Measurements from ENCODE around the gene EGLN1. TPM values are rescaled to one million over a fixed set of nuclear protein-coding genes. Genes with fewer than 3 reads are reported as not detected.

EGLN1 gene
- total and polyA plus RNA-seq, 8 donors, result 19.4 to 54.6 (median 40.5) TPM

DNA sequence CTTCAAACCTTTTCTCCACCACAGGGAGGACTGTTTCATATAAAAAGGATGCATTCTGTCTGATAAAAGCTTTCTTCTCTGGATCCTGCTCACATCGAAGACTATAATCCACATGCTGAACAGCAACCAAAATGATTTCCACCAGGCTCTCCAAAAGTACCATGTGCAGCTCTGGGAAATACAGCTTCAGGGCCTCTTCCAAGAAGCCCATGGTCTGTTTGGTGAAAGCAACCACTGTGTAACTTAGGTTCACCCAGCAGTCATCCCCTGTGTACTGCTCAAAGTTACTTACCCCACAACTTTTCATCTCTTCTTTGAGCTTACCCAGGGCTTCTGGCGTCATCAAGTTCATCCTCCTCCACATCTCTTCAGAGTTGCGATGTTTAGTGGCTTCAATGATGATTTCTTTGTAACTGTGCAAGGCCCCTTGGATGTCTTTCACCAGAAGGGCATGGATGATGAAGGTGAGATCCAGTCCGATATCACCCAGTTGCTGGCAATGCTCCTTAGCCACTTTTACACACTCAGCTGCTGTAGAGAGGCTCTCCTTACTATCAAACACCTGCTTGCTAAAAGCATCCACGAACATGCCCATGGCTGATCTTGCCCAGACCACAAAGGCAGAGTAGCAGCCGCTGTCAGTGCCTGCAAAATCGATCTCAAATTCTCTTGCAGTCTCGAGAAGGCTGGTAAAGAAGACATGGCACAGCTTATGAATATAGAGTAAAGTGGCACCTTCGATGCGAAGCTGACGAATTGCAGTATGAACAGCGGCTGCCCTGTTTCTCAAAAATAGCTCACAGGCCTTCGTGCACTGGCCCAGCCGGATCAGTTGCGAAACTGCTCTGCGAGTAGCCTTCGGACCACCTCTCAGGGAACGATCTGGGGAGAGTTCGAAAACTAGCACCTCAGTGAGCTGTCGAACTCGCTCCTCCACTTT lies 86.2 kb downstream of the EGLN1 start:
- no peak for ATAC-seq
- Histone ChIP-seq H3K4me1 (peaks cover 38 to 76% of the 10 kb centered on the region in 2 donors), H3K4me3 (peak overlapping the region; percentile 92), H3K9me3 (no peaks in the 10 kb centered on the region), H3K36me3 (peaks cover 0 to 5% of the 10 kb centered on the region in 2 donors), H3K27ac (no peak overlapping the region), H3K27me3 (no peaks in the 10 kb centered on the region)
- intact Hi-C loops (cut with DNase I), result no loop called here
- TF ChIP-seq, protein P1, sequence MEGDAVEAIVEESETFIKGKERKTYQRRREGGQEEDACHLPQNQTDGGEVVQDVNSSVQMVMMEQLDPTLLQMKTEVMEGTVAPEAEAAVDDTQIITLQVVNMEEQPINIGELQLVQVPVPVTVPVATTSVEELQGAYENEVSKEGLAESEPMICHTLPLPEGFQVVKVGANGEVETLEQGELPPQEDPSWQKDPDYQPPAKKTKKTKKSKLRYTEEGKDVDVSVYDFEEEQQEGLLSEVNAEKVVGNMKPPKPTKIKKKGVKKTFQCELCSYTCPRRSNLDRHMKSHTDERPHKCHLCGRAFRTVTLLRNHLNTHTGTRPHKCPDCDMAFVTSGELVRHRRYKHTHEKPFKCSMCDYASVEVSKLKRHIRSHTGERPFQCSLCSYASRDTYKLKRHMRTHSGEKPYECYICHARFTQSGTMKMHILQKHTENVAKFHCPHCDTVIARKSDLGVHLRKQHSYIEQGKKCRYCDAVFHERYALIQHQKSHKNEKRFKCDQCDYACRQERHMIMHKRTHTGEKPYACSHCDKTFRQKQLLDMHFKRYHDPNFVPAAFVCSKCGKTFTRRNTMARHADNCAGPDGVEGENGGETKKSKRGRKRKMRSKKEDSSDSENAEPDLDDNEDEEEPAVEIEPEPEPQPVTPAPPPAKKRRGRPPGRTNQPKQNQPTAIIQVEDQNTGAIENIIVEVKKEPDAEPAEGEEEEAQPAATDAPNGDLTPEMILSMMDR (IDR thresholded peaks at IDR 0.05), result no peak
- DNase-seq, result no peak

DNA sequence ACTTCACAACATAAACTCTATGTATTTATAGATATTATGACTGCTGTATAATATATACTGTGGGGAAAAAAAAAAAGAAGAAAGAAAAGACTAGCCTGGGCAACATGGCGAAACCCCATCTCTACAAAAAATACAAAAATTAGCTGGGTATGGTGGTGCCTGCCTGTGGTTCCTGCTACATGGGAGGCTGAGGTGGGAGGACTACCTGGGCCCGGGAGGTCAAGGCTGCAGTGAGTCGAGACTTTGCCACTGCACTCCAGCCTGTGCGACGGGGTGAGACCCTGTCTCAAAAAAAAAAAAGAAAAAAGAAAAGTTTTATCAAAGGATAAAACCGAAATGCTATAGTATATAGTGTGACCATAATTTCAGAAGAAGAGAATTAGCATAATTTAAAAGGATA lies 87.1 kb downstream of the EGLN1 start:
- TF ChIP-seq, protein P1 (IDR thresholded peaks at IDR 0.05), result no peak
- intact Hi-C loops (cut with DNase I), result no loop called here
- Histone ChIP-seq H3K27ac (no peak overlapping the region), H3K27me3 (no peaks in the 10 kb centered on the region), H3K9me3 (no peaks in the 10 kb centered on the region), H3K4me3 (peak overlapping the region; percentile 12 to 92), H3K4me1 (peaks cover 38 to 73% of the 10 kb centered on the region in 2 donors), H3K36me3 (peaks cover 0 to 5% of the 10 kb centered on the region in 2 donors)
- DNase-seq, result no peak
- ATAC-seq, result no peak

DNA sequence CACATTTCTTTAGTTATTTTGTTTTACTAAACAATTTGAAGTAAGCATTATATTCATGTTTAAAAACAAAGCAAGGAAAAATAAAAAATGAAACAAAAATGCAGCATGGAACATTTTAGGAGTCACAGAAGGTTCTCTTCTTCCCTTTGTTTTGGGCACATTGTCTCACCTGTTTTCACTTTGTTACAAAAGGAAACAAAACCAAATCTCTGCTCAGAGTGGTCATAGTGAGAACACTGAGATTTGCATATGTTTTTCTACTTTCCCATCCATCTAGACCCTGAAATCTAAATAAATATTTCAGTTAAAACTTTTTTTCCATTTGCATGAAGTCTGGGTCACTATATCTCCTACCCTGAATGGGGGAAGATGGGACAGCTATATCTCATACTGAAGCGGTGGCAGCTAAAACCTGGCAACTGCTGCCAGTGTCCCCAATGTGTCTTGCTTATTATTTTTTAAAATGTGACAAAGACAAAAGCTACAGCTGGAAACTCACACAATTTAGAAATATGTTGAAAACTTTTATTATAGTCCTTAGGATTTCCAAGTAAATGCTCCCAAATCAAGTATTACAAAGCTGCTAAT lies 87.9 kb downstream of the EGLN1 start:
- ATAC-seq, result no peak
- peaks cover 0 to 5% of the 10 kb centered on the region in 2 donors for H3K36me3 ChIP-seq
- H3K27me3 ChIP-seq, result no peaks in the 10 kb centered on the region
- H3K4me3 ChIP-seq, result peak overlapping the region; percentile 12 to 92
- no peaks in the 10 kb centered on the region for H3K9me3 ChIP-seq
- no peak overlapping the region for H3K27ac ChIP-seq
- no peak for DNase-seq
- intact Hi-C loops (cut with DNase I), result no loop called here
- peaks cover 37 to 65% of the 10 kb centered on the region in 2 donors for H3K4me1 ChIP-seq
- TF ChIP-seq, protein P1 (IDR thresholded peaks at IDR 0.05), result no peak

DNA sequence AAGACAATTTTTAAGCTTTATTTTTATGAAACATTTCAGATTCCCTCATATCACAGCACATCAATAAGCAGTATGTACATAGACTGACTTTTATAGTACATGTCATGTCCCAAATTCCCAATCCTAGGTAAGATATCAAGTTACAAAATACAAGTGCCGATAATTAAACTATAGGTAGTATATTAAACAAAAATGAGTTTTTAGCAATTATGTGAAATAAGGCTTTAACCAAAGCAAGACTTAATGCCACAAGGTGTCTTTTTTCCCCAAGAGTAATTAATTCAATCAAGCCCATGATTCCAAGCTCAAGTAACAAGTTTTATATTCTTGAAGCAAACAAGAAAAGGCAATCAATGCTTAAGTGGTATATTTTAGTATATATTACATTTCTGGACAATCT lies 89.3 kb downstream of the EGLN1 start:
- intact Hi-C loops (cut with DNase I), result no loop called here
- peak overlapping the region in 1 of 2 donors; percentile 92 for H3K4me3 ChIP-seq

More for the DNA sequence above, 89.3 kb downstream of the EGLN1 start:
- no peak overlapping the region for H3K27ac ChIP-seq
- H3K4me1 ChIP-seq, result peaks cover 35 to 59% of the 10 kb centered on the region in 2 donors
- H3K27me3 ChIP-seq, result no peaks in the 10 kb centered on the region
- H3K9me3 ChIP-seq, result no peaks in the 10 kb centered on the region
- no peak for DNase-seq
- H3K36me3 ChIP-seq, result peaks cover 0 to 5% of the 10 kb centered on the region in 2 donors
- ATAC-seq, result no peak
- TF ChIP-seq, protein P1 (IDR thresholded peaks at IDR 0.05), result no peak
